Heart left ventricle (tissue), 16 donors: Measurements from ENCODE around the gene RFX1. TPM values are rescaled to one million over a fixed set of nuclear protein-coding genes. Genes with fewer than 3 reads are reported as not detected.

Source experiments
- ATAC-seq, 4 donors: fragments of 200-7000 bp; cut with Tn5 transposase; one replicate each; pipeline ENCODE4 v1.9.1; 2020 to 2022; ENCODE audit warnings: moderate library complexity in 4 of 4, mild to moderate bottlenecking in 3 of 4, moderate number of reproducible peaks in 1 of 4
- DNase-seq, 5 donors: peaks; one replicate each; pipeline ENCODE4 v3.0.0-alpha.2; 2020
- H3K27ac ChIP-seq, 12 donors: fragments of 200-600 bp; sonication (generic) in 4 of 12; one replicate each; pipeline versions ENCODE4 v1.5.0 to v1.8.0; 2016 to 2022; ENCODE audit warnings: mild to moderate bottlenecking in 2 of 12
- H3K27me3 ChIP-seq, 9 donors: fragments of 200-600 bp; sonication (generic) in 2 of 9; one replicate each; pipeline versions ENCODE4 v1.5.1 to v1.8.0; 2016 to 2022; ENCODE audit warnings: mild to moderate bottlenecking in 3 of 9
- H3K36me3 ChIP-seq, 9 donors: fragments of 200-600 bp; sonication (generic) in 2 of 9; one replicate each; pipeline versions ENCODE4 v1.5.0 to v1.8.0; 2018 to 2022; ENCODE audit warnings: mild to moderate bottlenecking in 2 of 9
- H3K4me1 ChIP-seq, 12 donors: fragments of 200-600 bp; sonication (generic) in 4 of 12; one replicate each; pipeline versions ENCODE4 v1.5.0 to v1.8.0; 2016 to 2022; ENCODE audit warnings: mild to moderate bottlenecking in 3 of 12
- H3K4me3 ChIP-seq, 12 donors: fragments of 200-600 bp; sonication (generic) in 4 of 12; one replicate each; pipeline versions ENCODE4 v1.5.0 to v1.8.0; 2017 to 2022; ENCODE audit warnings: mild to moderate bottlenecking in 9 of 12, moderate library complexity in 4 of 12
- H3K9me3 ChIP-seq, 12 donors: fragments of 200-600 bp; sonication (generic) in 4 of 12; one replicate each; pipeline versions ENCODE4 v1.5.0 to v1.8.0; 2016 to 2022; ENCODE audit warnings: mild to moderate bottlenecking in 1 of 12
- CTCF ChIP-seq, 12 donors: fragments of 200-600 bp; sonication (generic) in 4 of 12; IDR thresholded peaks; one replicate each; pipeline versions ENCODE4 v1.5.0 to v1.8.0; 2018 to 2022; ENCODE audit warnings: antibody characterized with exemption in 12 of 12, mild to moderate bottlenecking in 5 of 12
- POLR2A ChIP-seq, 2 donors: fragments of 450-650 bp; IDR thresholded peaks; one replicate each; pipeline ENCODE4 v1.6.1; 2017; ENCODE audit warnings: antibody characterized with exemption in 2 of 2, mild to moderate bottlenecking in 2 of 2, moderate library complexity in 2 of 2
- WGBS, 4 donors: extraction: QIAGEN DNeasy Blood & Tissue Kit in 2 of 4; methylation state at CpG; one replicate each; pipeline versions ENCODE4 v1.1.5 to v1.1.7; 2013 to 2018; 5-methylcytosine and 5-hydroxymethylcytosine counted together
- intact Hi-C, 10 donors: fragments of 100-400 bp; cut with DNase I; formaldehyde crosslinking; loops; one replicate each; pipeline versions ENCODE4 v1.11.1 to v1.14.2; 2022
- polyA plus RNA-seq, 2 donors: library from polyadenylated mRNA; stranded (reverse); fragments of 200-250 nt; gene quantifications; one replicate each; pipeline ENCODE4 v1.2.3, GENCODE V29; 2013
- total RNA-seq, 9 donors: library from RNA; depleted of rRNA in 2 of 9; stranded (reverse); fragments of >200 nt in 2 of 9; fragmentation: NEBNext Ultra II Directional in 3 of 9; extraction: Animal tissue kit (Norgen Biotek cat#: 25700) in 3 of 9; gene quantifications; one replicate each; pipeline versions ENCODE4 v1.1.0 to v1.2.4, GENCODE V29; 2016 to 2023
- donor health status: ischemic (EF 13 %, LVEDD 7.1; RV severe dilation, severe dysfunction).
- donor health status: healthy with polysubstance abuse.
- donor health status: DM: no; HTN: yes; CAD: no.
- donor health status: DM: no; HTN: no; CAD: no.
- donor health status: ischemic (EF 25% LVEDD 6.9; RV normal size, moderate dysfunction).
- donor health status: ischemic (EF 25% LVEDD 5.7; RV mildly dilated, moderate dysfunction).
- donor health status: healthy.
- donor health status: DM: yes; HTN: yes; CAD: no.
- donor health status: ischemic (EF 35%, LVEDD 5.7; RV mildly dilated, moderate dysfunction).
- donor health status: nonischemic (EF 11% LVEDD 7.7; RV severe dilation, severe dysfunction).
- donor health status: DM: yes; HTN: yes; CAD: no.
- donor health status: PGD.
- donor health status: ischemic (EF 29% LVEDD 5.4; RV normal size, mild dysfunction).
- donor health status: nonischemic (EF 23%, LVEDD 6.1; RV moderate dilation, normal function).

Gene RFX1
- total and polyA plus RNA-seq, 11 donors = 4.0 to 15.4 (median 8.6) TPM

GRCh38 chr19:13999085-13999484 lies 7.0 kb downstream of the RFX1 start:
- TF ChIP-seq CTCF (IDR thresholded peaks at IDR 0.05) (no peak), POLR2A (IDR thresholded peaks at IDR 0.05) (no peak)
- intact Hi-C loops = no loop called here
- Histone ChIP-seq H3K4me1 (peaks cover 0 to 38% (median 23%) of the 10 kb centered on the region in 12 donors), H3K27ac (no peak overlapping the region), H3K27me3 (no peaks in the 10 kb centered on the region), H3K36me3 (peaks cover 0 to 16% (median 0%) of the 10 kb centered on the region in 9 donors), H3K4me3 (no peak overlapping the region), H3K9me3 (peaks cover 0 to 10% (median 0%) of the 10 kb centered on the region in 12 donors)
- WGBS, 4 donors = 98% methylated on average over 3 of the region's 3 CpGs
- ATAC-seq = no peak
- no peak for DNase-seq

- no peak overlapping the region for H3K27ac ChIP-seq
- peaks cover 0 to 10% (median 0%) of the 10 kb centered on the region in 12 donors for H3K9me3 ChIP-seq
- no peaks in the 10 kb centered on the region for H3K27me3 ChIP-seq
- peaks cover 0 to 32% (median 19%) of the 10 kb centered on the region in 12 donors for H3K4me1 ChIP-seq
- no peak overlapping the region for H3K4me3 ChIP-seq
- no peak for ATAC-seq
- WGBS, 4 donors = 92 to 100% (median 97%) methylated on average over 1 of the region's 1 CpG
- intact Hi-C loops = no loop called here
- H3K36me3 ChIP-seq = peaks cover 0 to 16% (median under 1%) of the 10 kb centered on the region in 9 donors
- no peak for TF ChIP-seq POLR2A (IDR thresholded peaks at IDR 0.05)
- TF ChIP-seq CTCF (IDR thresholded peaks at IDR 0.05) = no peak
- DNase-seq = peak in 1 of 5 donors; percentile 7
These were observed 7.7 kb downstream of the RFX1 start for GRCh38 chr19:13998426-13998825.

- Histone ChIP-seq H3K4me1 (peaks cover 0 to 24% (median 10%) of the 10 kb centered on the region in 12 donors), H3K36me3 (peaks cover 0 to 24% (median 4%) of the 10 kb centered on the region in 9 donors), H3K4me3 (no peak overlapping the region), H3K27me3 (no peaks in the 10 kb centered on the region), H3K9me3 (peaks cover 0 to 10% (median 0%) of the 10 kb centered on the region in 12 donors), H3K27ac (no peak overlapping the region)
- ATAC-seq (no peak), DNase-seq (peak in 2 of 5 donors; percentile 15 to 20)
- no peak for TF ChIP-seq POLR2A (IDR thresholded peaks at IDR 0.05)
- TF ChIP-seq CTCF (IDR thresholded peaks at IDR 0.05) = no peak
- WGBS, 4 donors = 92 to 93% (median 93%) methylated on average over 6 of the region's 6 CpGs; no CpG with 5 or more reads in 1 of the 4 donors
- intact Hi-C loops = no loop called here
These were observed 8.5 kb downstream of the RFX1 start for GRCh38 chr19:13997631-13997962.

GRCh38 chr19:13996928-13997630 lies 9.0 kb downstream of the RFX1 start:
- Histone ChIP-seq H3K4me3 (no peak overlapping the region), H3K36me3 (peaks cover 0 to 29% (median 10%) of the 10 kb centered on the region in 9 donors), H3K27me3 (no peaks in the 10 kb centered on the region), H3K27ac (no peak overlapping the region), H3K4me1 (peaks cover 0 to 18% (median 7%) of the 10 kb centered on the region in 12 donors), H3K9me3 (peaks cover 0 to 10% (median 0%) of the 10 kb centered on the region in 12 donors)
- DNase-seq (peak in 3 of 5 donors; percentile 17 to 34 (median 18)), ATAC-seq (no peak)
- WGBS, 4 donors = 90 to 93% (median 93%) methylated on average over 21 to 22 of the region's 22 CpGs
- intact Hi-C loops = no loop called here
- TF ChIP-seq CTCF (IDR thresholded peaks at IDR 0.05) (no peak), POLR2A (IDR thresholded peaks at IDR 0.05) (no peak)
